ENCODE results near the gene DPYSL3. TPM values are rescaled to one million over a fixed set of nuclear protein-coding genes. Genes with fewer than 3 reads are reported as not detected.

DPYSL3 gene
- total RNA-seq, 1 donor from 2014 or later: 16.4 TPM

GRCh38 chr5:147515269-147515668 lies 5.4 kb upstream of the DPYSL3 start:
- no peak for DNase-seq (ENCODE audit: low read depth)

- DNase-seq (ENCODE audit: low read depth): no peak
These were observed 3.0 kb upstream of the DPYSL3 start for GRCh38 chr5:147512659-147513379.

- DNase-seq (ENCODE audit: low read depth): no peak
These were observed 1.0 kb upstream of the DPYSL3 start for GRCh38 chr5:147510885-147511284.

- peak; percentile 30 for DNase-seq (ENCODE audit: low read depth)
These were observed 693 bp downstream of the DPYSL3 start for GRCh38 chr5:147509041-147509709.

GRCh38 chr5:147508711-147509040 lies 1.2 kb downstream of the DPYSL3 start:
- no peak for DNase-seq (ENCODE audit: low read depth)

GRCh38 chr5:147507480-147508126 lies 2.3 kb downstream of the DPYSL3 start:
- DNase-seq (ENCODE audit: low read depth): no peak

- DNase-seq (ENCODE audit: low read depth): no peak
These were observed 5.3 kb downstream of the DPYSL3 start for GRCh38 chr5:147504535-147504934.

- DNase-seq (ENCODE audit: low read depth): peak; percentile 70
These were observed 5.9 kb downstream of the DPYSL3 start for GRCh38 chr5:147504011-147504410.

- DNase-seq (ENCODE audit: low read depth): no peak
These were observed 18.9 kb downstream of the DPYSL3 start for GRCh38 chr5:147490989-147491388.

- no peak for DNase-seq (ENCODE audit: low read depth)
These were observed 22.7 kb downstream of the DPYSL3 start for GRCh38 chr5:147487031-147487750.

- no peak for DNase-seq (ENCODE audit: low read depth)
These were observed 24.1 kb downstream of the DPYSL3 start for GRCh38 chr5:147485814-147486213.

- peak; percentile 68 for DNase-seq (ENCODE audit: low read depth)
These were observed 24.8 kb downstream of the DPYSL3 start for GRCh38 chr5:147485046-147485445.

- no peak for DNase-seq (ENCODE audit: low read depth)
These were observed 25.2 kb downstream of the DPYSL3 start for GRCh38 chr5:147484708-147485020.

- peak; percentile 90 for DNase-seq (ENCODE audit: low read depth)
These were observed 25.7 kb downstream of the DPYSL3 start for GRCh38 chr5:147483961-147484707.

- DNase-seq (ENCODE audit: low read depth): no peak
These were observed 26.6 kb downstream of the DPYSL3 start for GRCh38 chr5:147483188-147483790.

- DNase-seq (ENCODE audit: low read depth): no peak
These were observed 27.1 kb downstream of the DPYSL3 start for GRCh38 chr5:147482706-147483180.

- DNase-seq (ENCODE audit: low read depth): peak; percentile 46
These were observed 27.8 kb downstream of the DPYSL3 start for GRCh38 chr5:147481874-147482705.

GRCh38 chr5:147481376-147481775 lies 28.5 kb downstream of the DPYSL3 start:
- no peak for DNase-seq (ENCODE audit: low read depth)

- no peak for DNase-seq (ENCODE audit: low read depth)
These were observed 29.9 kb downstream of the DPYSL3 start for GRCh38 chr5:147479949-147480348.

GRCh38 chr5:147479444-147479843 lies 30.4 kb downstream of the DPYSL3 start:
- no peak for DNase-seq (ENCODE audit: low read depth)

Measured in myocyte (in vitro differentiated cells).